ENCODE results near the gene SPEF2.
A peak's percentile ranks its signal among the peaks of the same experiment; 100 is the strongest.

SPEF2 gene, protein sequence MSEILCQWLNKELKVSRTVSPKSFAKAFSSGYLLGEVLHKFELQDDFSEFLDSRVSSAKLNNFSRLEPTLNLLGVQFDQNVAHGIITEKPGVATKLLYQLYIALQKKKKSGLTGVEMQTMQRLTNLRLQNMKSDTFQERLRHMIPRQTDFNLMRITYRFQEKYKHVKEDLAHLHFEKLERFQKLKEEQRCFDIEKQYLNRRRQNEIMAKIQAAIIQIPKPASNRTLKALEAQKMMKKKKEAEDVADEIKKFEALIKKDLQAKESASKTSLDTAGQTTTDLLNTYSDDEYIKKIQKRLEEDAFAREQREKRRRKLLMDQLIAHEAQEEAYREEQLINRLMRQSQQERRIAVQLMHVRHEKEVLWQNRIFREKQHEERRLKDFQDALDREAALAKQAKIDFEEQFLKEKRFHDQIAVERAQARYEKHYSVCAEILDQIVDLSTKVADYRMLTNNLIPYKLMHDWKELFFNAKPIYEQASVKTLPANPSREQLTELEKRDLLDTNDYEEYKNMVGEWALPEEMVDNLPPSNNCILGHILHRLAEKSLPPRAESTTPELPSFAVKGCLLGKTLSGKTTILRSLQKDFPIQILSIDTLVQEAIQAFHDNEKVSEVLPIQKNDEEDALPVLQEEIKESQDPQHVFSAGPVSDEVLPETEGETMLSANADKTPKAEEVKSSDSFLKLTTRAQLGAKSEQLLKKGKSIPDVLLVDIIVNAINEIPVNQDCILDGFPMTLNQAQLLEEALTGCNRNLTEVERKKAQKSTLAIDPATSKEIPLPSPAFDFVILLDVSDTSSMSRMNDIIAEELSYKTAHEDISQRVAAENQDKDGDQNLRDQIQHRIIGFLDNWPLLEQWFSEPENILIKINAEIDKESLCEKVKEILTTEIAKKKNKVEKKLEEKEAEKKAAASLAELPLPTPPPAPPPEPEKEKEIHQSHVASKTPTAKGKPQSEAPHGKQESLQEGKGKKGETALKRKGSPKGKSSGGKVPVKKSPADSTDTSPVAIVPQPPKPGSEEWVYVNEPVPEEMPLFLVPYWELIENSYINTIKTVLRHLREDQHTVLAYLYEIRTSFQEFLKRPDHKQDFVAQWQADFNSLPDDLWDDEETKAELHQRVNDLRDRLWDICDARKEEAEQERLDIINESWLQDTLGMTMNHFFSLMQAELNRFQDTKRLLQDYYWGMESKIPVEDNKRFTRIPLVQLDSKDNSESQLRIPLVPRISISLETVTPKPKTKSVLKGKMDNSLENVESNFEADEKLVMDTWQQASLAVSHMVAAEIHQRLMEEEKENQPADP (N-terminal part only)

GRCh38 chr5:35617435-35618303 is at the start of gene SPEF2:
Gene SPEF2, plus strand, starts transcription at chr5:35617863. Its CDS starts 135 bp downstream, at chr5:35617998.
- FAIRE-seq = peak; percentile 32

DNA sequence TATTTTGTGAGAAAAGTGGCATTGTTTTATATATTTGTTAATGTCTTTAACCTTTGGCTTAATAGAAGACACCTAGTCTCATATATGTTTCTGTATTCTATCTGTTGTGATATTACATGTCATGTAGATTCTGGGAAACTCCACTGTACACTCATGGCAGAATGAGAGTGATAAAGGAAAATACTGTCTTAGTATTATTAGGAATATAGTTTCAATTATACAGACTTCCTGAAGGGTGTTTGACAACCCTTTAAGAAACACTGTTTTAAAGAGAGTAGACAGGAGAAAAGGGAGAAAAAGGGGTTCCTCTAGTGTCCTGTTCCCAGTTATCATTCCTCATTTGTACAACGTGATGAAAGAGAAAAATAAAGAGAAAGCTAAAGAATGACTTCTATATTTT is 42.1 kb upstream of the SPEF2 start:
- no peak for FAIRE-seq

- no peak for FAIRE-seq
These were observed 30.2 kb upstream of the SPEF2 start for GRCh38 chr5:35587419-35587818.

GRCh38 chr5:35593338-35593737 is 24.3 kb upstream of the SPEF2 start:
- no peak for FAIRE-seq

DNA sequence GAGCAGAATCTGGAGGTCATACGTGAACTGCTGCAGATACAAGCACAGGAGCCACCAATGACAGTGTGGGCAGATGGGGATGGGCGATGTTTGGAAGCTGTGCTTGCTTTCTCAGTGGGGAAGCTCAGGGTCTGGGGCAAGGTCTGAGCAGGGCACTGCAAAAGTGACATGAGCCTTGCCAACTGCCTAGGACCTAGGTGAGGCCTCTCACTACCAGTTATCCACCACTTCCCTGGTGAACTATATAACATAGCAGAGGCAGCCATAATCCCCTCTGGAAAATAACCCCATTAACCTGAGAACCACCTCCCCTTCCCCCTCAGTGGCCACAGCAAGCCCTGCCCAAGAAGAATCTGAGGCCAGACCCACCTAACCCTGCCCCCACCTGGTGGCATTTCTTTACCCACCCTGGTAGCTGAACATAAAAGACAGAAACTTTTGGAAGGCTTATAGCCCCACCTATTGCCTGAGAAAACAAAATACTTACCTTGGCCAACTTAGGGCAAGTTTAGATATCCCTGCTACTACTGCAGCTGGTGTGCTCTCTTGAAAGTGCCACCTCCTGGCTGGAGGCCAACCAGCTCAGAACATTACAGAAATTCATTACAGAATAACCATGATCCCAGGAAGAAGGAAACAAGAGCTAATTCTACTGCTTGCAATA is 18.8 kb upstream of the SPEF2 start:
- no peak for FAIRE-seq

DNA sequence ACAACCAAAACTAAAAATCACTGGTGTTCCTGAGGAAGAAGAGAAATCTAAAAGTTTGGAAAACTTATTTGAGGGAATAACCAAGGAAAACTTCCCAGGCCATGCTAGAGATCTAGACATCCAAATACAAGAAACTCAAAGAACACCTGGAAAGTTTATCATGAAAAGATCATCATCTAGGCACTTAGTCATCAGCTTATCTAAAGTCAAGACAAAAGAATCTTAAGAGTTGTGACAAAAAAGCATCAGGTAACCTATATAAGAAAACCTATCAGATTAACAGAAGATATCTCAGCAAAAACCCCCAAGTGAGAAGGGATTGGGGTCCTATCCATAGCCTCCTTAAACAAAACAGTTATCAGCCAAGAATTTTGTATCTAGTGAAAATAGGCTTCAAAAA is 17.1 kb upstream of the SPEF2 start:
- FAIRE-seq = no peak

GRCh38 chr5:35608881-35609779 is 8.5 kb upstream of the SPEF2 start:
- no peak for FAIRE-seq

DNA sequence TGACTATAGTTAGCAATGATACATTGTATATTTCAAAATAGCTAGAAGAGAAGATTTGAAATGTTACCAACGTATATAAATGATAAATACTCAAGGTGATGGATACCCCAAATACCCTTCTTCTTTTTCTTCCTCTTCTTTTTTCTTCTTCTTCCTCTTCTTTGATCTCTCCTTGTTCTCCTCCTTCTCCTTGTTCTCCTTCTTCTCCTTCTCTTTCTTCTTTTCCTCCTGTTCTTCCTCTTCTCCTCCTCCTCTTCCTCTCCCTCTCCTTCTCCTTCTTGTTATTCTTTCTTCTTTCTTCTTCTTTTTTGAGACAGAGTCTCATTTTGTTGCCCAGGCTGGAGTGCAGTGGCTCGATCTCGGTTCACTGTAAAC is 616 bp upstream of the SPEF2 start:
- no peak for FAIRE-seq

- no peak for FAIRE-seq
These were observed 607 bp downstream of the SPEF2 start for GRCh38 chr5:35618304-35618636.

- FAIRE-seq = no peak
These were observed 1.1 kb downstream of the SPEF2 start for GRCh38 chr5:35618781-35619180.

GRCh38 chr5:35622974-35623373 is 5.3 kb downstream of the SPEF2 start:
- FAIRE-seq = no peak

DNA sequence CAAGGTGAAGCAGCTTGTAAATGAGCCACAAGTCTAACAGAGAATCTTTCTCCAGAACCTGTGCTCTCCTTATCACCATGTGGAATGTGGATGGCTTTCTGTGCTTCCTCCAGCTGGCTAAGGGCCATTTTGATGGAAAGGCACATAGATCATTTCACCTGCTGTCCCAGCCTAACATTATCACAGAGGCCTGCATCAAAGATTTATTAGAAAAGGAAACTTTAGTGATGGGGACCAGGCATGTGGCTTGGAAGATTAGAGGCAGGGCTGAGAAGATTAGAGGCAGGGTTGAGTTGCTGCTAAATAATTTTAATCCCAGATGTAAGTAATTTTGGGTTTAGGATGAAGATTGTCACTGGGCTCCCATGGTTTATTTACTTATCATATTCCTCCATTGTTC is 6.3 kb downstream of the SPEF2 start:
- no peak for FAIRE-seq

- no peak for FAIRE-seq
These were observed 8.4 kb downstream of the SPEF2 start for GRCh38 chr5:35626108-35626507.

GRCh38 chr5:35626553-35626952 is 8.9 kb downstream of the SPEF2 start:
- FAIRE-seq = no peak

- no peak for FAIRE-seq
These were observed 16.7 kb downstream of the SPEF2 start for GRCh38 chr5:35634326-35634725.

- no peak for FAIRE-seq
These were observed 23.0 kb downstream of the SPEF2 start for GRCh38 chr5:35640623-35641022.

- FAIRE-seq = no peak
These were observed 26.9 kb downstream of the SPEF2 start for GRCh38 chr5:35644543-35644942.

GRCh38 chr5:35647128-35647527 is 29.5 kb downstream of the SPEF2 start:
- FAIRE-seq = no peak

DNA sequence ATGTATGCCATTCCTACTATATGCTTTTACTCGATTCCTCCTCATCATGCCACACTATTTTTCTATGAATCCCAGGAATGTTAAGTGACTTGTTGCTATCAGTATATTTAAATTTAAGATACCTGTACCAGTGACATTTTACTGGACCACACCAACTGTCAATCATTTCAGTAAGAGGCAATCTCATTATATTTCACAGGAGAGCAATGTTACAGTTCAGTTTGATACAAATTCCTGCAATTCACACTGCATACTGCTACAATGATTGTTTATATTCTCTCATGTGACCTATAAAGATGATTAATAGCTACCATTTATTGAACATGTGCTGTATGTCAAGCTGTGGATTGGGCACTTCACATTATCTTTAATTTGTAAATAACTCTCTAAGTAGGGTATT is 30.0 kb downstream of the SPEF2 start:
- no peak for FAIRE-seq

GRCh38 chr5:35651002-35651756 is 33.5 kb downstream of the SPEF2 start:
- FAIRE-seq = no peak

Data from TTC549 (cell line).